Esophagus squamous epithelium (tissue), 4 donors: ENCODE data around the gene ATP6V0C.
"Not testable (repeated sequence)": the region's sequence is repeated elsewhere in the genome, so short reads cannot be mapped to it uniquely, and the experiment has no call there.

Source experiments
- CTCF ChIP-seq, 6 experiments: fragments of 450-650 bp in 4 of 6; fragments of 200-600 bp in 2 of 6; sonication (generic) in 2 of 6; IDR thresholded peaks; one replicate each; pipeline ENCODE4 v1.5.1; 2016 to 2019; ENCODE audit warnings: antibody characterized with exemption in 6 of 6, mild to moderate bottlenecking in 4 of 6, moderate library complexity in 4 of 6
- POLR2A ChIP-seq, 4 donors: fragments of 450-650 bp; IDR thresholded peaks; one replicate each; pipeline ENCODE4 v1.6.1; 2017; ENCODE audit warnings: antibody characterized with exemption in 4 of 4, mild to moderate bottlenecking in 4 of 4, moderate library complexity in 3 of 4

- TF ChIP-seq CTCF, POLR2A (IDR thresholded peaks at IDR 0.05): not testable (repeated sequence)
Measured at GRCh38 chr16:2533142-2533755, 19.5 kb downstream of the ATP6V0C start.
